GM12873 (cell line): ENCODE data around the gene WTIP.
A peak's percentile ranks its signal among the peaks of the same experiment; 100 is the strongest.

Source experiments
- CTCF ChIP-seq: IDR thresholded peaks from 2 replicates; pipeline ENCODE4 v1.5.1; 2012; ENCODE audit warnings: low read depth, mild to moderate bottlenecking, moderate library complexity, low read length, control low read depth; ENCODE audit not compliant: insufficient read depth; ENCODE audit errors: missing control alignments

Gene WTIP

GRCh38 chr19:34540811-34541557 is 59.4 kb downstream of the WTIP start:
- TF ChIP-seq CTCF, result no peak

- TF ChIP-seq CTCF, result no peak
These were observed 68.3 kb downstream of the WTIP start for GRCh38 chr19:34549833-34550232.

- TF ChIP-seq CTCF, result peak; percentile 41
These were observed 73.9 kb downstream of the WTIP start for GRCh38 chr19:34555447-34555846.

- TF ChIP-seq CTCF, result peak; percentile 50
These were observed 74.9 kb downstream of the WTIP start for GRCh38 chr19:34556488-34556887.

GRCh38 chr19:34559045-34559444 is 77.5 kb downstream of the WTIP start:
- no peak for TF ChIP-seq CTCF

- no peak for TF ChIP-seq CTCF
These were observed 78.7 kb downstream of the WTIP start for GRCh38 chr19:34560229-34560628.
